ENCODE data around the gene PABPN1. TPM values are rescaled to one million over a fixed set of nuclear protein-coding genes. Genes with fewer than 3 reads are reported as not detected.
A peak's percentile ranks its signal among the peaks of the same experiment; 100 is the strongest.

PABPN1 gene
- total and polyA plus RNA-seq, 9 of the 15 experiments (the other 6 are each of a cell fraction or from before 2014, with no cell fraction given), result 32.6 to 388 (median 178) TPM

- TF ChIP-seq HOMEZ (CRISPR knock-in tag; IDR thresholded peaks at IDR 0.05) (no peak), ZNF253 (CRISPR knock-in tag; conservative IDR thresholded peaks at IDR 0.05) (no peak), BCL6 (CRISPR knock-in tag; IDR thresholded peaks at IDR 0.05) (no peak), IFI16 (CRISPR knock-in tag; IDR thresholded peaks at IDR 0.05) (no peak), KAT8 (IDR thresholded peaks at IDR 0.05; ENCODE audit: low read depth) (no peak), TAF15 (IDR thresholded peaks at IDR 0.05; ENCODE audit: low read depth, low read length) (no peak), AFF4 (CRISPR knock-in tag; IDR thresholded peaks at IDR 0.05) (no peak), ZNF263 (CRISPR knock-in tag; IDR thresholded peaks at IDR 0.05; ENCODE audit: borderline replicate concordance) (no peak; the same call in 1 of the 2 replicates), E2F5 (CRISPR knock-in tag; IDR thresholded peaks at IDR 0.05) (no peak), HEY1 (CRISPR knock-in tag; IDR thresholded peaks at IDR 0.05; ENCODE audit: borderline replicate concordance) (no peak), E2F1 (CRISPR knock-in tag; IDR thresholded peaks at IDR 0.05) (peak; percentile 68; the same call in 1 of the 2 replicates), ZFP91 (CRISPR knock-in tag; IDR thresholded peaks at IDR 0.05) (no peak), CSDE1 (IDR thresholded peaks at IDR 0.05) (no peak), GABPB2 (CRISPR knock-in tag; conservative IDR thresholded peaks at IDR 0.05) (no peak), ZNF146 (CRISPR knock-in tag; IDR thresholded peaks at IDR 0.05; ENCODE audit: unreplicated experiment) (no peak), STAG1 (CRISPR knock-in tag; IDR thresholded peaks at IDR 0.05; ENCODE audit: borderline replicate concordance) (no peak), ZBTB9 (CRISPR knock-in tag; IDR thresholded peaks at IDR 0.05) (peak; percentile 65; the same call in 1 of the 2 replicates)
Observed at GRCh38 chr14:23301288-23301968, 19.8 kb upstream of the PABPN1 start (continued).

All from K562 (cell line).